22Rv1 (cell line): ENCODE measurements around the gene UGDH.

ENCODE experiments used
- CTCF ChIP-seq: fragments of 450-650 bp; IDR thresholded peaks from 2 replicates; pipeline ENCODE4 v1.5.1; 2017; ENCODE audit warnings: mild to moderate bottlenecking
- ZFX ChIP-seq: fragments of 450-650 bp; IDR thresholded peaks from 2 replicates; pipeline ENCODE4 v1.6.1; 2017; ENCODE audit warnings: antibody characterized with exemption, borderline replicate concordance

- TF ChIP-seq CTCF (no peak), ZFX (no peak)
These were observed 32.4 kb upstream of the UGDH start for GRCh38 chr4:39559626-39560025.
